ENCODE measurements around the gene TENT5C.
"Not testable (repeated sequence)": the region's sequence is repeated elsewhere in the genome, so short reads cannot be mapped to it uniquely, and the experiment has no call there.

Gene TENT5C

GRCh38 chr1:117605774-117606648, at the start of gene TENT5C:
Gene TENT5C, plus strand, starts transcription at chr1:117606048. Its CDS starts 16,821 bp downstream, at chr1:117622869.
- DNase-seq, result peak; percentile 95

- DNase-seq, result no peak
These were observed 49.5 kb upstream of the TENT5C start for GRCh38 chr1:117556341-117556740.

GRCh38 chr1:117556976-117557375, 48.9 kb upstream of the TENT5C start:
- DNase-seq, result no peak

GRCh38 chr1:117558451-117558850, 47.4 kb upstream of the TENT5C start:
- not testable (repeated sequence) for DNase-seq

GRCh38 chr1:117559139-117559538, 46.7 kb upstream of the TENT5C start:
- DNase-seq, result no peak

GRCh38 chr1:117559985-117560384, 45.9 kb upstream of the TENT5C start:
- no peak for DNase-seq

GRCh38 chr1:117561071-117561470, 44.8 kb upstream of the TENT5C start:
- DNase-seq, result no peak

GRCh38 chr1:117561551-117561950, 44.3 kb upstream of the TENT5C start:
- DNase-seq, result no peak

- DNase-seq, result no peak
These were observed 43.0 kb upstream of the TENT5C start for GRCh38 chr1:117562581-117563491.

GRCh38 chr1:117563492-117563875, 42.4 kb upstream of the TENT5C start:
- no peak for DNase-seq

GRCh38 chr1:117564227-117565075, 41.4 kb upstream of the TENT5C start:
- DNase-seq, result no peak

- no peak for DNase-seq
These were observed 40.7 kb upstream of the TENT5C start for GRCh38 chr1:117565076-117565556.

GRCh38 chr1:117565745-117566455, 39.9 kb upstream of the TENT5C start:
- DNase-seq, result no peak

- DNase-seq, result no peak
These were observed 39.3 kb upstream of the TENT5C start for GRCh38 chr1:117566556-117566955.

- DNase-seq, result no peak
These were observed 38.4 kb upstream of the TENT5C start for GRCh38 chr1:117567435-117567834.

- no peak for DNase-seq
These were observed 37.9 kb upstream of the TENT5C start for GRCh38 chr1:117567976-117568375.

- DNase-seq, result no peak
These were observed 36.8 kb upstream of the TENT5C start for GRCh38 chr1:117568999-117569398.

- no peak for DNase-seq
These were observed 36.0 kb upstream of the TENT5C start for GRCh38 chr1:117569856-117570255.

- DNase-seq, result no peak
These were observed 34.8 kb upstream of the TENT5C start for GRCh38 chr1:117570988-117571409.

GRCh38 chr1:117571496-117571895, 34.4 kb upstream of the TENT5C start:
- DNase-seq, result no peak

- DNase-seq, result no peak
These were observed 33.3 kb upstream of the TENT5C start for GRCh38 chr1:117572546-117572945.

Data from left hindlimb (tissue), 1 donor.